Vagina (tissue), 2 donors: ENCODE measurements around the gene SMG6.

ENCODE experiments used
- CTCF ChIP-seq, 3 experiments: fragments of 450-650 bp in 2 of 3; fragments of 200-600 bp in 1 of 3; sonication (generic) in 1 of 3; IDR thresholded peaks; one replicate each; pipeline ENCODE4 v1.5.1; 2017 to 2019; ENCODE audit warnings: antibody characterized with exemption in 3 of 3, mild to moderate bottlenecking in 2 of 3, moderate library complexity in 2 of 3
- POLR2AphosphoS5 ChIP-seq, 2 donors: sonication (generic); formaldehyde crosslinking; IDR thresholded peaks; one replicate each; pipeline ENCODE4 v1.9.0; 2017; ENCODE audit warnings: antibody characterized with exemption in 2 of 2, mild to moderate bottlenecking in 2 of 2, low read depth in 1 of 2; ENCODE audit not compliant: insufficient read depth in 1 of 2

- TF ChIP-seq CTCF (IDR thresholded peaks at IDR 0.05), result no peak
- no peak for TF ChIP-seq POLR2AphosphoS5 (IDR thresholded peaks at IDR 0.05; ENCODE audit: insufficient read depth in 1 of 2, low read depth in 1 of 2)
Observed at GRCh38 chr17:2299756-2300155, 3.8 kb downstream of the SMG6 start.
